Measurements from ENCODE around the gene SLC6A12. TPM values are rescaled to one million over a fixed set of nuclear protein-coding genes. Genes with fewer than 3 reads are reported as not detected.
"Not testable (repeated sequence)": the region's sequence is repeated elsewhere in the genome, so short reads cannot be mapped to it uniquely, and the experiment has no call there.

SLC6A12 gene
- polyA plus RNA-seq, 12 donors = 0.27 to 1.1 (median 0.61) TPM; not detected in 2

- no peak for DNase-seq
Measured at GRCh38 chr12:218221-218620, 4.3 kb upstream of the SLC6A12 start.

GRCh38 chr12:217029-217428 lies 3.1 kb upstream of the SLC6A12 start:
- DNase-seq = not testable (repeated sequence)

GRCh38 chr12:215116-215515 lies 1.2 kb upstream of the SLC6A12 start:
- DNase-seq = no peak

GRCh38 chr12:213527-213932 lies 427 bp downstream of the SLC6A12 start:
- DNase-seq = no peak

- no peak for DNase-seq
Measured at GRCh38 chr12:212715-213526, 1.0 kb downstream of the SLC6A12 start.

- no peak for DNase-seq
Measured at GRCh38 chr12:212415-212714, 1.6 kb downstream of the SLC6A12 start.

- no peak for DNase-seq
Measured at GRCh38 chr12:211639-212414, 2.1 kb downstream of the SLC6A12 start.

GRCh38 chr12:211142-211465 lies 2.9 kb downstream of the SLC6A12 start:
- no peak for DNase-seq

- DNase-seq = no peak
Measured at GRCh38 chr12:210277-211141, 3.4 kb downstream of the SLC6A12 start.

GRCh38 chr12:209851-210250 lies 4.1 kb downstream of the SLC6A12 start:
- no peak for DNase-seq

GRCh38 chr12:209246-209645 lies 4.7 kb downstream of the SLC6A12 start:
- no peak for DNase-seq

- no peak for DNase-seq
Measured at GRCh38 chr12:208813-209212, 5.1 kb downstream of the SLC6A12 start.

- DNase-seq = no peak
Measured at GRCh38 chr12:207804-208203, 6.2 kb downstream of the SLC6A12 start.

GRCh38 chr12:206746-207440 lies 7.1 kb downstream of the SLC6A12 start:
- no peak for DNase-seq

- DNase-seq = no peak
Measured at GRCh38 chr12:205026-205425, 8.9 kb downstream of the SLC6A12 start.

- DNase-seq = no peak
Measured at GRCh38 chr12:204261-204678, 9.7 kb downstream of the SLC6A12 start.

GRCh38 chr12:203462-204260 lies 10.3 kb downstream of the SLC6A12 start:
- DNase-seq = no peak

GRCh38 chr12:203074-203461 lies 10.9 kb downstream of the SLC6A12 start:
- DNase-seq = no peak

- no peak for DNase-seq
Measured at GRCh38 chr12:202081-202731, 11.8 kb downstream of the SLC6A12 start.

GRCh38 chr12:201361-201760 lies 12.6 kb downstream of the SLC6A12 start:
- no peak for DNase-seq

GRCh38 chr12:198705-199104 lies 15.3 kb downstream of the SLC6A12 start:
- no peak for DNase-seq

Data from muscle of arm (tissue), 12 donors.